H9 (cell line): ENCODE measurements around the gene UBN2. TPM values are rescaled to one million over a fixed set of nuclear protein-coding genes. Genes with fewer than 3 reads are reported as not detected.
A peak's percentile ranks its signal among the peaks of the same experiment; 100 is the strongest.

Experiments
- DNase-seq: peaks from one replicate; pipeline ENCODE4 v3.0.0-alpha.2; 2017
- H2AFZ ChIP-seq: one replicate; pipeline ENCODE4 v1.6.1; 2013; ENCODE audit warnings: mild to moderate bottlenecking, low read length, control low read depth, moderate library complexity
- H2AK5ac ChIP-seq: 2 replicates; pipeline ENCODE4 v1.6.1; 2013; ENCODE audit warnings: low read length, control low read depth, mixed read lengths; ENCODE audit not compliant: insufficient read length
- H2BK120ac ChIP-seq: one replicate; pipeline ENCODE4 v1.6.1; 2013; ENCODE audit warnings: low read depth, mild to moderate bottlenecking, low read length, control low read depth, inconsistent platforms; ENCODE audit not compliant: poor library complexity, severe bottlenecking
- H2BK12ac ChIP-seq: 2 replicates; pipeline ENCODE4 v1.6.1; 2013; ENCODE audit warnings: low read length, control low read depth, mixed read lengths, low read depth; ENCODE audit not compliant: insufficient read length
- H2BK15ac ChIP-seq: 2 replicates; pipeline ENCODE4 v1.6.1; 2013; ENCODE audit warnings: low read depth, low read length, control low read depth
- H2BK20ac ChIP-seq: one replicate; pipeline ENCODE4 v1.6.1; 2013; ENCODE audit warnings: low read depth, mild to moderate bottlenecking, low read length, control low read depth, inconsistent platforms; ENCODE audit not compliant: poor library complexity, severe bottlenecking
- H2BK5ac ChIP-seq: 2 replicates; pipeline ENCODE4 v1.6.1; 2013; ENCODE audit warnings: low read length, control low read depth, mixed read lengths; ENCODE audit not compliant: insufficient read length
- H3K14ac ChIP-seq: 2 replicates; pipeline ENCODE4 v1.6.1; 2013; ENCODE audit warnings: low read length, control low read depth; ENCODE audit not compliant: insufficient read depth
- H3K18ac ChIP-seq: 2 replicates; pipeline ENCODE4 v1.6.1; 2013; ENCODE audit warnings: low read depth, mild to moderate bottlenecking, mixed read lengths, low read length, control low read depth; ENCODE audit not compliant: insufficient read length
- H3K23ac ChIP-seq: 2 replicates; pipeline ENCODE4 v1.6.1; 2013; ENCODE audit warnings: low read length, control low read depth, mixed read lengths, low read depth; ENCODE audit not compliant: insufficient read length
- H3K23me2 ChIP-seq: 2 replicates; pipeline ENCODE4 v1.6.1; 2013; ENCODE audit warnings: low read depth, mild to moderate bottlenecking, mixed read lengths, low read length, control low read depth; ENCODE audit not compliant: insufficient read length, poor library complexity, severe bottlenecking
- H3K27ac ChIP-seq: 2 replicates; pipeline ENCODE4 v1.5.1; 2013; ENCODE audit warnings: low read length, control low read depth, mixed read lengths, low read depth; ENCODE audit not compliant: insufficient read length
- H3K27me3 ChIP-seq: 2 replicates; pipeline ENCODE4 v1.6.1; 2013; ENCODE audit warnings: low read length, control low read depth, inconsistent platforms; ENCODE audit not compliant: insufficient read depth
- H3K4ac ChIP-seq: 2 replicates; pipeline ENCODE4 v1.6.1; 2013; ENCODE audit warnings: low read depth, mild to moderate bottlenecking, control low read depth, inconsistent platforms, low read length, moderate library complexity
- H3K4me1 ChIP-seq: 2 replicates; pipeline ENCODE4 v1.6.1; 2013; ENCODE audit warnings: low read length, control low read depth, inconsistent platforms; ENCODE audit not compliant: insufficient read depth
- H3K4me2 ChIP-seq: 2 replicates; pipeline ENCODE4 v1.6.1; 2013; ENCODE audit warnings: low read length, control low read depth, mixed read lengths; ENCODE audit not compliant: insufficient read length, insufficient read depth
- H3K56ac ChIP-seq: 2 replicates; pipeline ENCODE4 v1.6.1; 2013; ENCODE audit warnings: low read depth, mild to moderate bottlenecking, mixed read lengths, low read length, control low read depth; ENCODE audit not compliant: insufficient read length
- H3K79me1 ChIP-seq: 2 replicates; pipeline ENCODE4 v1.6.1; 2013; ENCODE audit warnings: low read depth, mild to moderate bottlenecking, moderate library complexity, low read length, control low read depth, inconsistent platforms; ENCODE audit not compliant: insufficient read depth, poor library complexity, severe bottlenecking
- H3K79me2 ChIP-seq: 2 replicates; pipeline ENCODE4 v1.6.1; 2013; ENCODE audit warnings: low read length, control low read depth, inconsistent platforms; ENCODE audit not compliant: insufficient read depth
- H3K9ac ChIP-seq: 2 replicates; pipeline ENCODE4 v1.6.1; 2013; ENCODE audit warnings: low read length, control low read depth, mixed read lengths; ENCODE audit not compliant: insufficient read length; ENCODE audit errors: extremely low read depth
- H3K9me3 ChIP-seq: one replicate; pipeline ENCODE4 v1.6.1; 2013; ENCODE audit warnings: low read depth, low read length, inconsistent platforms; ENCODE audit not compliant: control insufficient read depth
- H3T11ph ChIP-seq: one replicate; pipeline ENCODE4 v1.6.1; 2013; ENCODE audit warnings: mild to moderate bottlenecking, low read length, control low read depth, inconsistent platforms
- H4K20me1 ChIP-seq: one replicate; pipeline ENCODE4 v1.6.1; 2013; ENCODE audit not compliant: control insufficient read depth, insufficient read length, insufficient read depth
- H4K5ac ChIP-seq: 2 replicates; pipeline ENCODE4 v1.6.1; 2013; ENCODE audit warnings: low read depth, mild to moderate bottlenecking, mixed read lengths, low read length, control low read depth; ENCODE audit not compliant: insufficient read length
- H4K8ac ChIP-seq: replicated peaks from 2 replicates; pipeline ENCODE4 v1.6.1; 2013; ENCODE audit warnings: low read length, control low read depth, mixed read lengths, low read depth; ENCODE audit not compliant: insufficient read length
- H4K91ac ChIP-seq: 2 replicates; pipeline ENCODE4 v1.6.1; 2013; ENCODE audit warnings: low read depth, mild to moderate bottlenecking, moderate library complexity, mixed read lengths, low read length, control low read depth; ENCODE audit not compliant: insufficient read length
- H3K27ac Mint-ChIP-seq, 3 experiments: 2 replicates in 2 of 3; 3 replicates in 1 of 3; pipeline ENCODE4 v1.8.0; 2020 to 2021; ENCODE audit warnings: mixed read lengths in 3 of 3, mild to moderate bottlenecking in 1 of 3, moderate library complexity in 1 of 3
- H3K27me3 Mint-ChIP-seq: 2 replicates; pipeline ENCODE4 v1.8.0; 2021; ENCODE audit warnings: low read depth, mild to moderate bottlenecking, moderate library complexity, mixed read lengths
- H3K36me3 Mint-ChIP-seq, 3 experiments: 2 replicates in 2 of 3; 3 replicates in 1 of 3; pipeline ENCODE4 v1.8.0; 2020 to 2021; ENCODE audit warnings: low read depth in 3 of 3, mixed read lengths in 3 of 3; ENCODE audit not compliant: insufficient read depth in 1 of 3
- H3K4me1 Mint-ChIP-seq, 2 experiments: 2 replicates each; pipeline ENCODE4 v1.8.0; 2020; ENCODE audit warnings: mixed read lengths in 2 of 2
- H3K4me3 Mint-ChIP-seq, 2 experiments: 2 replicates in 1 of 2; 3 replicates in 1 of 2; pipeline ENCODE4 v1.8.0; 2020 to 2021; ENCODE audit warnings: mild to moderate bottlenecking in 2 of 2, mixed read lengths in 2 of 2, moderate library complexity in 1 of 2
- H3K9me3 Mint-ChIP-seq, 2 experiments: 2 replicates in 1 of 2; 3 replicates in 1 of 2; pipeline ENCODE4 v1.8.0; 2020; ENCODE audit warnings: mild to moderate bottlenecking in 2 of 2, mixed read lengths in 2 of 2, moderate library complexity in 1 of 2
- WGBS: extraction: QIAGEN DNeasy Blood & Tissue Kit; methylation state at CpG from one replicate; pipeline ENCODE4 v1.1.7; 2013; ENCODE audit warnings: missing lambda C conversion rate, low lambda C conversion rate, mixed read lengths; ENCODE audit not compliant: insufficient read length; ENCODE audit errors: extremely low coverage; 5-methylcytosine and 5-hydroxymethylcytosine counted together
- total RNA-seq: library from RNA; stranded (reverse); gene quantifications from 2 replicates; pipeline ENCODE4 v1.2.1, GENCODE V29; 2021
- TF ChIP-seq, protein P1 (sequence below): fragments of 200-600 bp; sonication (generic); conservative IDR thresholded peaks from 3 replicates; pipeline ENCODE4 v1.8.0; 2021; ENCODE audit warnings: antibody characterized with exemption, mild to moderate bottlenecking

UBN2 gene
- total RNA-seq, 1 experiment from 2014 or later, result 27.6 TPM

DNA sequence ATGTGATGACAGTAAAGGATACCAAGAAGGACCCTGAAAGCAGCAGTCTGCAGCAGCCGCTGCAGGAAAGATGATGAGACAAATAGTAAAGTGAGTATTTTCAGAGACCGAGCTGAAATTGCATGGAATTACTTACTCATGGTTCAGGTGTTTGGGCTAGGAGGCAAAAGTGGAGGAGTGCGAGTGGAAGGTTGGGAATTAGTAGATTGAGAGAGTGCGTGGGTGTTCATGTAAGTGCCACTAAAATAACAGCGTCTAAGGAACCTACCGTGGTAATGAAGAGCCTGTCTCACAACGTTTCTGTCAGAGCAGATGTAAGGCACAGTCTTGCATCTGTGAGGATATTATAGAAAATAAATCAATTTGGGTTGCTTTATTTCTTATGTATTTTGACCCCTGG lies 61.8 kb downstream of the UBN2 start:
- H3K23ac ChIP-seq, result no peak overlapping the region
- no peaks in the 10 kb centered on the region for H4K20me1 ChIP-seq
- no peak overlapping the region for H2BK15ac ChIP-seq
- WGBS, result 100% methylated on average over 1 of the region's 7 CpGs
- Mint-ChIP-seq H3K27me3 (no peaks in the 10 kb centered on the region; the same call in 1 of the 2 replicates), H3K27ac (peak overlapping the region in 2 of 3 experiments; percentile 4 to 42; a peak in 1 of 7 replicates), H3K36me3 (peaks cover 3 to 20% (median 7%) of the 10 kb centered on the region in 3 experiments; a peak in 6 of 7 replicates), H3K4me3 (no peak overlapping the region), H3K9me3 (no peaks in the 10 kb centered on the region), H3K4me1 (no peaks in the 10 kb centered on the region)
- no peak overlapping the region for H2BK5ac ChIP-seq
- H4K91ac ChIP-seq, result no peak overlapping the region
- H3K9ac ChIP-seq, result no peak overlapping the region
- no peak overlapping the region for H3K4me2 ChIP-seq
- H3K14ac ChIP-seq, result no peak overlapping the region
- H3K18ac ChIP-seq, result no peak overlapping the region
- H3K56ac ChIP-seq, result no peak overlapping the region
- no peak overlapping the region for H2AK5ac ChIP-seq
- H2BK12ac ChIP-seq, result no peak overlapping the region
- no peak for DNase-seq
- H3K27me3 ChIP-seq, result no peaks in the 10 kb centered on the region
- H4K8ac ChIP-seq, result no peak overlapping the region
- H3K9me3 ChIP-seq, result no peaks in the 10 kb centered on the region
- no peaks in the 10 kb centered on the region for H3K4me1 ChIP-seq
- no peak overlapping the region for H4K5ac ChIP-seq
- H2BK20ac ChIP-seq, result no peak overlapping the region
- no peak overlapping the region for H2BK120ac ChIP-seq
- H3K79me2 ChIP-seq, result no peaks in the 10 kb centered on the region
- no peak overlapping the region for H3T11ph ChIP-seq
- H3K4ac ChIP-seq, result no peak overlapping the region
- TF ChIP-seq, protein P1, sequence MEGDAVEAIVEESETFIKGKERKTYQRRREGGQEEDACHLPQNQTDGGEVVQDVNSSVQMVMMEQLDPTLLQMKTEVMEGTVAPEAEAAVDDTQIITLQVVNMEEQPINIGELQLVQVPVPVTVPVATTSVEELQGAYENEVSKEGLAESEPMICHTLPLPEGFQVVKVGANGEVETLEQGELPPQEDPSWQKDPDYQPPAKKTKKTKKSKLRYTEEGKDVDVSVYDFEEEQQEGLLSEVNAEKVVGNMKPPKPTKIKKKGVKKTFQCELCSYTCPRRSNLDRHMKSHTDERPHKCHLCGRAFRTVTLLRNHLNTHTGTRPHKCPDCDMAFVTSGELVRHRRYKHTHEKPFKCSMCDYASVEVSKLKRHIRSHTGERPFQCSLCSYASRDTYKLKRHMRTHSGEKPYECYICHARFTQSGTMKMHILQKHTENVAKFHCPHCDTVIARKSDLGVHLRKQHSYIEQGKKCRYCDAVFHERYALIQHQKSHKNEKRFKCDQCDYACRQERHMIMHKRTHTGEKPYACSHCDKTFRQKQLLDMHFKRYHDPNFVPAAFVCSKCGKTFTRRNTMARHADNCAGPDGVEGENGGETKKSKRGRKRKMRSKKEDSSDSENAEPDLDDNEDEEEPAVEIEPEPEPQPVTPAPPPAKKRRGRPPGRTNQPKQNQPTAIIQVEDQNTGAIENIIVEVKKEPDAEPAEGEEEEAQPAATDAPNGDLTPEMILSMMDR, result no peak
- no peaks in the 10 kb centered on the region for H3K79me1 ChIP-seq
- no peak overlapping the region for H2AFZ ChIP-seq
- H3K23me2 ChIP-seq, result no peaks in the 10 kb centered on the region
- H3K27ac ChIP-seq, result no peak overlapping the region
